IMR-90 (cell line): ENCODE data around the gene HINT3. TPM values are rescaled to one million over a fixed set of nuclear protein-coding genes. Genes with fewer than 3 reads are reported as not detected.

Experiments used
- ATAC-seq: fragments of 200-7000 bp; cut with Tn5 transposase; 2 replicates; pipeline ENCODE4 v1.9.1; 2020; ENCODE audit warnings: low read depth, mild to moderate bottlenecking, moderate library complexity
- BruUV-seq: library from RNA; stranded (reverse); fragments of 400-500 nt; replicated peaks from 2 replicates; lab custom pipeline; 2021; lab: Mats Ljungman, UMichigan
- CTCF ChIA-PET: fragments of 300-600 bp; formaldehyde crosslinking; extraction: SDS; loops from one replicate; lab custom pipeline; 2021; ENCODE audit warnings: antibody characterized with exemption; lab: Yijun Ruan, JAX
- POLR2A ChIA-PET: fragments of 300-600 bp; sonication (Branson Sonifier 250); formaldehyde crosslinking; loops from one replicate; lab custom pipeline; 2022; ENCODE audit warnings: antibody characterized with exemption; ENCODE audit not compliant: unreplicated experiment; lab: Charles Lee
- DNase-seq: peaks from one replicate; pipeline ENCODE4 v3.0.0; 2013
- H2AFZ ChIP-seq: replicated peaks from 2 replicates; pipeline ENCODE3; 2013; ENCODE audit warnings: low read length, mild to moderate bottlenecking; ENCODE audit not compliant: poor library complexity
- H2AK5ac ChIP-seq: 2 replicates; pipeline ENCODE4 v1.6.1; 2013; ENCODE audit warnings: low read depth, low read length, inconsistent platforms
- H2AK9ac ChIP-seq: replicated peaks from 2 replicates; pipeline ENCODE3; 2013; ENCODE audit warnings: mild to moderate bottlenecking, low read depth, low read length, moderate library complexity; ENCODE audit not compliant: poor library complexity
- H2BK120ac ChIP-seq: 2 replicates; pipeline ENCODE4 v1.6.1; 2013; ENCODE audit warnings: low read depth, low read length, inconsistent platforms
- H2BK15ac ChIP-seq: 3 replicates; pipeline ENCODE4 v1.6.1; 2013; ENCODE audit warnings: low read depth, low read length, inconsistent platforms
- H2BK20ac ChIP-seq: 2 replicates; pipeline ENCODE4 v1.6.1; 2013; ENCODE audit warnings: low read depth, mild to moderate bottlenecking, inconsistent platforms, low read length, moderate library complexity
- H2BK5ac ChIP-seq: 2 replicates; pipeline ENCODE4 v1.6.1; 2013; ENCODE audit warnings: mild to moderate bottlenecking, low read depth, low read length, inconsistent platforms; ENCODE audit not compliant: poor library complexity, severe bottlenecking
- H3K14ac ChIP-seq: replicated peaks from 2 replicates; pipeline ENCODE4 v1.6.1; 2013; ENCODE audit warnings: low read depth, low read length, inconsistent platforms
- H3K18ac ChIP-seq: 2 replicates; pipeline ENCODE4 v1.6.1; 2013; ENCODE audit warnings: low read depth, low read length, control low read depth
- H3K23ac ChIP-seq: 2 replicates; pipeline ENCODE4 v1.6.1; 2013; ENCODE audit warnings: low read depth, low read length, inconsistent platforms
- H3K27ac ChIP-seq: 2 replicates; pipeline ENCODE4 v1.5.1; 2013; ENCODE audit warnings: mild to moderate bottlenecking, control low read depth, low read length; ENCODE audit not compliant: insufficient read depth
- H3K27me3 ChIP-seq: 2 replicates; pipeline ENCODE4 v1.6.1; 2013; ENCODE audit warnings: low read length; ENCODE audit not compliant: control insufficient read depth, insufficient read depth
- H3K36me3 ChIP-seq: 2 replicates; pipeline ENCODE4 v1.6.1; 2013; ENCODE audit warnings: low read length, mixed read lengths; ENCODE audit not compliant: control insufficient read depth, insufficient read depth
- H3K4ac ChIP-seq: 2 replicates; pipeline ENCODE4 v1.6.1; 2013; ENCODE audit warnings: low read depth, low read length, inconsistent platforms
- H3K4me1 ChIP-seq: 2 replicates; pipeline ENCODE4 v1.6.1; 2013; ENCODE audit warnings: low read length, mixed read lengths; ENCODE audit not compliant: control insufficient read depth, insufficient read depth
- H3K4me2 ChIP-seq: 2 replicates; pipeline ENCODE4 v1.6.1; 2013; ENCODE audit warnings: low read depth, mild to moderate bottlenecking, control low read depth, low read length, moderate library complexity
- H3K4me3 ChIP-seq: 2 replicates; pipeline ENCODE4 v1.5.1; 2013; ENCODE audit warnings: low read depth, mild to moderate bottlenecking, control low read depth, low read length, moderate library complexity; ENCODE audit not compliant: insufficient read depth
- H3K56ac ChIP-seq: 2 replicates; pipeline ENCODE4 v1.6.1; 2013; ENCODE audit warnings: low read length, inconsistent platforms; ENCODE audit not compliant: insufficient read depth; ENCODE audit errors: extremely low read depth
- H3K79me1 ChIP-seq, 2 experiments: 2 replicates each; pipeline ENCODE4 v1.6.1; 2013; ENCODE audit warnings: low read length in 2 of 2, inconsistent platforms in 1 of 2, low read depth in 1 of 2
- H3K9ac ChIP-seq: 2 replicates; pipeline ENCODE4 v1.6.1; 2013; ENCODE audit warnings: low read depth, low read length, control low read depth
- H3K9me1 ChIP-seq: 2 replicates; pipeline ENCODE4 v1.6.1; 2013; ENCODE audit warnings: low read length, inconsistent platforms; ENCODE audit not compliant: insufficient read depth
- H3K9me3 ChIP-seq: 2 replicates; pipeline ENCODE4 v1.6.1; 2013; ENCODE audit warnings: low read length; ENCODE audit not compliant: control insufficient read depth, insufficient read depth
- H4K20me1 ChIP-seq: 2 replicates; pipeline ENCODE4 v1.6.1; 2013; ENCODE audit warnings: low read length, inconsistent platforms; ENCODE audit not compliant: insufficient read depth
- H4K5ac ChIP-seq: 2 replicates; pipeline ENCODE4 v1.6.1; 2013; ENCODE audit warnings: mild to moderate bottlenecking, low read depth, low read length, control low read depth
- H4K8ac ChIP-seq, 2 experiments: 2 replicates each; pipeline ENCODE4 v1.6.1; 2013; ENCODE audit warnings: low read depth in 2 of 2, low read length in 2 of 2, control low read depth in 1 of 2, inconsistent platforms in 1 of 2
- H4K91ac ChIP-seq: 2 replicates; pipeline ENCODE4 v1.6.1; 2013; ENCODE audit warnings: low read depth, low read length, inconsistent platforms; ENCODE audit not compliant: insufficient read depth
- CEBPB ChIP-seq: IDR thresholded peaks from 2 replicates; pipeline ENCODE4 v1.6.1; 2012; ENCODE audit warnings: low read depth, low read length, improper control_type of control experiment
- CHD1 ChIP-seq: IDR thresholded peaks from 2 replicates; pipeline ENCODE4 v1.6.1; 2012; ENCODE audit warnings: low read depth, low read length, improper control_type of control experiment
- ELK1 ChIP-seq: fragments of 150-350 bp; IDR thresholded peaks from 2 replicates; pipeline ENCODE4 v1.6.1; 2016; ENCODE audit warnings: low read depth, mild to moderate bottlenecking, low read length, moderate library complexity, borderline replicate concordance
- FOS ChIP-seq: fragments of 150-350 bp; IDR thresholded peaks from 2 replicates; pipeline ENCODE4 v1.6.1; 2016; ENCODE audit warnings: low read depth, low read length
- MAZ ChIP-seq: IDR thresholded peaks from 2 replicates; pipeline ENCODE4 v1.6.1; 2012; ENCODE audit warnings: low read depth, mild to moderate bottlenecking, low read length, improper control_type of control experiment, moderate library complexity, borderline replicate concordance
- MXI1 ChIP-seq: IDR thresholded peaks from 2 replicates; pipeline ENCODE4 v1.6.1; 2012; ENCODE audit warnings: low read depth, mild to moderate bottlenecking, low read length, moderate library complexity, borderline replicate concordance
- NFE2L2 ChIP-seq: fragments of 150-350 bp; IDR thresholded peaks from 2 replicates; pipeline ENCODE4 v1.6.1; 2016; ENCODE audit warnings: low read depth, mild to moderate bottlenecking, low read length
- POLR2A ChIP-seq: IDR thresholded peaks from 2 replicates; pipeline ENCODE4 v1.6.1; 2012; ENCODE audit warnings: mild to moderate bottlenecking, low read depth, low read length
- RCOR1 ChIP-seq: IDR thresholded peaks from 2 replicates; pipeline ENCODE4 v1.6.1; 2012; ENCODE audit warnings: mild to moderate bottlenecking, low read length, improper control_type of control experiment; ENCODE audit not compliant: insufficient replicate concordance
- RFX5 ChIP-seq: IDR thresholded peaks from 2 replicates; pipeline ENCODE4 v1.8.0; 2012; ENCODE audit warnings: low read depth, mild to moderate bottlenecking, low read length, moderate library complexity
- SMC3 ChIP-seq: fragments of 150-350 bp; IDR thresholded peaks from 2 replicates; pipeline ENCODE4 v1.6.1; 2016; ENCODE audit warnings: low read depth, mild to moderate bottlenecking, antibody characterized with exemption, low read length, moderate library complexity
- dilution Hi-C: fragments of 300-500 bp; cut with HindIII; formaldehyde crosslinking; loops from one replicate; pipeline ENCODE4 v1.14.3; 2018; ENCODE audit warnings: low sequenced_read_pairs; ENCODE audit not compliant: unreplicated experiment
- in situ Hi-C: fragments of 300-500 bp; cut with MboI; formaldehyde crosslinking; loops from 3 replicates; pipeline ENCODE4 v1.14.3; 2019; ENCODE audit warnings: low sequenced_read_pairs, inconsistent platforms, mixed read lengths
- intact Hi-C: fragments of 100-400 bp; cut with micrococcal nuclease; formaldehyde crosslinking; loops from 2 replicates; pipeline ENCODE4 v1.10.0; 2022
- polyA plus RNA-seq, 3 experiments: library from polyadenylated mRNA; depleted of rRNA; stranded (reverse); fragments of >200 nt; gene quantifications; 2 replicates each; pipeline ENCODE4 v1.2.3, GENCODE V29; 2012; ENCODE audit warnings: low replicate concordance in 1 of 3
- total RNA-seq: library from RNA; depleted of rRNA; stranded (reverse); fragments of >200 nt; gene quantifications from 2 replicates; pipeline ENCODE4 v1.2.3, GENCODE V29; 2012

HINT3 gene
- total and polyA plus RNA-seq, 2 of the 4 experiments (the other 2 are of a cell fraction) = 3.4 to 6.5 TPM

GRCh38 chr6:126017668-126018067 is 61.1 kb downstream of the HINT3 start:
- Histone ChIP-seq H2BK5ac (no peak overlapping the region), H3K4me1 (no peaks in the 10 kb centered on the region; the same call in 1 of the 2 replicates), H3K18ac (no peak overlapping the region), H2BK15ac (no peak overlapping the region), H3K56ac (no peak overlapping the region), H3K9me3 (no peaks in the 10 kb centered on the region), H4K91ac (no peak overlapping the region), H3K36me3 (peaks cover 20% of the 10 kb centered on the region), H2BK20ac (no peak overlapping the region), H2BK120ac (no peak overlapping the region), H4K8ac (no peak overlapping the region), H2AK9ac (no peak overlapping the region), H3K4ac (no peak overlapping the region), H4K5ac (no peak overlapping the region), H3K23ac (no peak overlapping the region), H3K27ac (no peak overlapping the region), H3K14ac (no peak overlapping the region), H4K20me1 (no peaks in the 10 kb centered on the region), H3K27me3 (no peaks in the 10 kb centered on the region), H3K9ac (no peak overlapping the region), H3K79me1 (no peaks in the 10 kb centered on the region), H2AFZ (no peak overlapping the region), H3K4me3 (no peak overlapping the region), H3K4me2 (no peak overlapping the region), H3K9me1 (no peaks in the 10 kb centered on the region), H2AK5ac (no peak overlapping the region)
- ATAC-seq (no peak), DNase-seq (no peak)
- in situ Hi-C loops (loop anchor here (25.0 kb wide), 1 partner anchor 645 kb away; no protein-coding TSS in a partner anchor), dilution Hi-C loops (no loop called here), intact Hi-C loops (no loop called here)
- CTCF ChIA-PET = interaction anchor here (0.7 kb wide), 2 partner anchors 10 to 47 kb away, joined by 3 read pairs; no protein-coding TSS in a partner anchor
- BruUV-seq = no TSS peak
- POLR2A ChIA-PET = no interaction called here
- no peak for TF ChIP-seq MXI1
- TF ChIP-seq CHD1 = no peak
- TF ChIP-seq RFX5 = no peak
- TF ChIP-seq NFE2L2 = no peak
- no peak for TF ChIP-seq MAZ
- no peak for TF ChIP-seq RCOR1
- TF ChIP-seq CEBPB = no peak
- TF ChIP-seq POLR2A = no peak
- TF ChIP-seq SMC3 = no peak
- TF ChIP-seq ELK1 = no peak
- no peak for TF ChIP-seq FOS
